GM12878 (cell line): ENCODE results near the gene HOXD9. TPM values are rescaled to one million over a fixed set of nuclear protein-coding genes. Genes with fewer than 3 reads are reported as not detected.

Experiments
- ATAC-seq: fragments of 200-7000 bp; cut with Tn5 transposase; 3 replicates; pipeline ENCODE4 v1.9.1; 2020; ENCODE audit warnings: mild to moderate bottlenecking, moderate library complexity
- BruUV-seq: library from RNA; stranded (reverse); fragments of 400-500 nt; replicated peaks from 2 replicates; lab custom pipeline; 2021; lab: Mats Ljungman, UMichigan
- CTCF ChIA-PET: fragments of 300-600 bp; sonication (Branson Sonifier 250); formaldehyde crosslinking; extraction: SDS; loops from one replicate; lab custom pipeline; 2021; ENCODE audit warnings: inconsistent platforms; lab: Yijun Ruan, JAX
- POLR2A ChIA-PET: fragments of 350-600 bp; formaldehyde crosslinking; extraction: SDS; loops from one replicate; lab custom pipeline; 2021; ENCODE audit warnings: inconsistent platforms; lab: Charles Lee
- RAD21 ChIA-PET: fragments of 300-600 bp; sonication (Branson Sonifier 250); formaldehyde crosslinking; loops from one replicate; lab custom pipeline; 2023; ENCODE audit warnings: antibody characterized with exemption; ENCODE audit not compliant: unreplicated experiment; lab: Charles Lee
- SMC1A ChIA-PET: fragments of 300-600 bp; sonication (Branson Sonifier 250); formaldehyde crosslinking; loops from one replicate; lab custom pipeline; 2023; ENCODE audit not compliant: unreplicated experiment, uncharacterized antibody; lab: Charles Lee
- DNase-seq: peaks from one replicate; pipeline ENCODE4 v3.0.0-alpha.2; 2011; ENCODE audit warnings: low read depth, low spot score
- FAIRE-seq: peaks from 3 replicates; lab custom pipeline; 2011; peaks lifted over from hg19 to GRCh38; lab: Jason Lieb, UNC
- H2AFZ ChIP-seq: 2 replicates; pipeline ENCODE4 v1.6.0; 2011; ENCODE audit warnings: low read depth, low read length, control low read depth; ENCODE audit not compliant: control insufficient read depth
- H3K27ac ChIP-seq: 2 replicates; pipeline ENCODE4 v1.5.1; 2011; ENCODE audit warnings: control low read depth; ENCODE audit not compliant: control insufficient read depth, insufficient read depth
- H3K27me3 ChIP-seq, 2 experiments: replicated peaks in 1 of 2; 2 replicates each; pipeline versions ENCODE4 v1.6.0 to v1.6.1; 2011; ENCODE audit warnings: low read length in 1 of 2; ENCODE audit not compliant: control insufficient read depth in 2 of 2, insufficient read depth in 2 of 2
- H3K36me3 ChIP-seq, 2 experiments: 2 replicates each; pipeline ENCODE4 v1.5.1; 2011; ENCODE audit warnings: low read length in 1 of 2; ENCODE audit not compliant: control insufficient read depth in 2 of 2, insufficient read depth in 2 of 2
- H3K4me1 ChIP-seq: 2 replicates; pipeline ENCODE4 v1.6.1; 2011; ENCODE audit warnings: mild to moderate bottlenecking, low read length, moderate library complexity, mixed read lengths; ENCODE audit not compliant: control insufficient read depth, insufficient read depth
- H3K4me2 ChIP-seq: 2 replicates; pipeline ENCODE4 v1.6.0; 2011; ENCODE audit warnings: control low read depth; ENCODE audit not compliant: control insufficient read depth, insufficient read depth
- H3K4me3 ChIP-seq: fragments of 200-600 bp; sonication (generic); 2 replicates; pipeline ENCODE4 v1.5.1; 2016
- H3K79me2 ChIP-seq: 2 replicates; pipeline ENCODE4 v1.6.0; 2011; ENCODE audit warnings: low read length; ENCODE audit not compliant: control insufficient read depth, insufficient read depth
- H3K9ac ChIP-seq: 2 replicates; pipeline ENCODE4 v1.8.0; 2011; ENCODE audit warnings: low read length, control low read depth, mixed read lengths; ENCODE audit not compliant: control insufficient read depth, insufficient read depth
- H3K9me3 ChIP-seq: replicated peaks from 3 replicates; pipeline ENCODE4 v1.5.1; 2011; ENCODE audit warnings: mild to moderate bottlenecking, low read length; ENCODE audit not compliant: control insufficient read depth, insufficient read depth
- H4K20me1 ChIP-seq: 2 replicates; pipeline ENCODE4 v1.6.0; 2011; ENCODE audit not compliant: control insufficient read depth, insufficient read depth
- CHD4 ChIP-seq: fragments of 200-600 bp; sonication (generic); IDR thresholded peaks from 2 replicates; pipeline ENCODE4 v1.6.1; 2016; ENCODE audit warnings: mild to moderate bottlenecking
- IRF3 ChIP-seq: fragments of 450-650 bp; IDR thresholded peaks from 2 replicates; pipeline ENCODE4 v1.6.1; 2014; ENCODE audit warnings: mild to moderate bottlenecking
- JUNB ChIP-seq: IDR thresholded peaks from 2 replicates; pipeline ENCODE4 v1.6.1; 2016; ENCODE audit warnings: antibody characterized with exemption, mild to moderate bottlenecking
- MEF2A ChIP-seq: IDR thresholded peaks from 2 replicates; pipeline ENCODE4 v1.6.1; 2011; ENCODE audit warnings: low read depth, mild to moderate bottlenecking, low read length, moderate library complexity; ENCODE audit not compliant: insufficient read depth
- MTA3 ChIP-seq: IDR thresholded peaks from 2 replicates; pipeline ENCODE4 v1.6.1; 2012; ENCODE audit warnings: low read length, inconsistent platforms, borderline replicate concordance
- NKRF ChIP-seq: fragments of 450-650 bp; conservative IDR thresholded peaks from 2 replicates; pipeline ENCODE4 v1.6.1; 2017; ENCODE audit warnings: mild to moderate bottlenecking, moderate library complexity
- PRDM15 ChIP-seq: fragments of 450-650 bp; formaldehyde crosslinking; IDR thresholded peaks from 2 replicates; pipeline ENCODE4 v1.4.0; 2020; ENCODE audit warnings: mild to moderate bottlenecking, moderate library complexity
- STAT3 ChIP-seq: IDR thresholded peaks from 2 replicates; pipeline ENCODE4 v1.6.1; 2011; ENCODE audit warnings: low read depth, low read length, improper control_type of control experiment
- WGBS: methylation state at CpG from one replicate; pipeline ENCODE4 v1.1.6; 2016; ENCODE audit warnings: low lambda C conversion rate; ENCODE audit not compliant: insufficient replicate concordance, insufficient coverage; ENCODE audit errors: missing lambda C conversion rate; 5-methylcytosine and 5-hydroxymethylcytosine counted together
- in situ Hi-C: fragments of 300-500 bp; cut with MboI; formaldehyde crosslinking; loops from 9 replicates; pipeline ENCODE4 v1.14.3; 2018; ENCODE audit warnings: mixed read lengths
- intact Hi-C: fragments of 100-400 bp; cut with micrococcal nuclease; formaldehyde crosslinking; loops from one replicate; pipeline ENCODE4 v1.14.2; 2022; ENCODE audit not compliant: unreplicated experiment
- polyA plus RNA-seq, 11 experiments: library from polyadenylated mRNA; depleted of rRNA in 4 of 11; unstranded in 6 of 11; stranded (reverse) in 5 of 11; fragments of >200 nt; fragmentation: Nextera tagmentation in 4 of 11; fragmentation: Illumina TruSeq in 1 of 11; extraction: Ambion mirVana in 4 of 11; extraction: Trizol in 1 of 11; gene quantifications; 1 replicate in 1 of 11; 2 replicates in 10 of 11; pipeline versions ENCODE4 v1.2.1 to v1.2.3, GENCODE V29; 2011 to 2016; ENCODE audit warnings: inconsistent platforms in 2 of 11, missing spikeins in 2 of 11, low read depth in 1 of 11
- total RNA-seq, 4 experiments: library from RNA; depleted of rRNA in 3 of 4; stranded (reverse); fragments of >200 nt in 3 of 4; fragmentation: Illumina TruSeq in 1 of 4; extraction: Trizol in 1 of 4; gene quantifications; 2 replicates each; pipeline versions ENCODE4 v1.2.1 to v1.2.3, GENCODE V29; 2013 to 2021

HOXD9 gene
- total and polyA plus RNA-seq, 10 of the 15 experiments (the other 5 are each of a cell fraction or from before 2014, with no cell fraction given): not detected

- H3K4me2 ChIP-seq: no peak overlapping the region
- TF ChIP-seq NKRF (no peak), STAT3 (no peak), IRF3 (no peak), MEF2A (no peak), MTA3 (no peak), CHD4 (no peak), PRDM15 (CRISPR knock-in tag) (no peak), JUNB (no peak)
- ChIA-PET SMC1A (interaction anchor here (1.2 kb wide), 1 partner anchor 399 kb away, joined by 3 read pairs; no protein-coding TSS in a partner anchor), POLR2A (no interaction called here), CTCF (interaction anchor here (0.8 to 2.2 kb wide), 5 partner anchors 397 to 724 kb away, joined by 3 to 15 read pairs (median 4); no protein-coding TSS in a partner anchor), RAD21 (interaction anchor here (2.4 kb wide), 1 partner anchor 397 kb away, joined by 9 read pairs; no protein-coding TSS in a partner anchor)
- no TSS peak for BruUV-seq
- no peak for FAIRE-seq
- no peak for DNase-seq
- no peaks in the 10 kb centered on the region for H3K4me1 ChIP-seq
- H3K9ac ChIP-seq: no peak overlapping the region
- H4K20me1 ChIP-seq: no peaks in the 10 kb centered on the region
- in situ Hi-C loops: no loop called here
- no peak overlapping the region for H2AFZ ChIP-seq
- no peaks in the 10 kb centered on the region for H3K79me2 ChIP-seq
- ATAC-seq: no peak
- H3K27ac ChIP-seq: no peak overlapping the region
- 40% methylated on average over 29 of the region's 29 CpGs for WGBS
- intact Hi-C loops: loop anchor here (2.0 to 10.0 kb wide), 2 partner anchors 203 to 397 kb away; no protein-coding TSS in a partner anchor
- no peaks in the 10 kb centered on the region for H3K36me3 ChIP-seq
- no peak overlapping the region for H3K4me3 ChIP-seq
- H3K27me3 ChIP-seq: peaks cover 12 to 30% of the 10 kb centered on the region in 2 experiments
- peaks cover 2% of the 10 kb centered on the region; the same call in 2 of the 3 replicates for H3K9me3 ChIP-seq
These were observed 35.0 kb upstream of the HOXD9 start for GRCh38 chr2:176087330-176088047.
